ENCODE measurements around the gene POC1A.

- TF ChIP-seq POLR2A (IDR thresholded peaks at IDR 0.05; ENCODE audit: low read depth, low read length) = no peak
- no peak for TF ChIP-seq POLR2AphosphoS5 (IDR thresholded peaks at IDR 0.05; ENCODE audit: low read depth, low read length)
- no peak for TF ChIP-seq TAF1 (IDR thresholded peaks at IDR 0.05; ENCODE audit: borderline replicate concordance, low read depth, low read length)
These were observed 77.1 kb downstream of the POC1A start for GRCh38 chr3:52076896-52077780.

All from GM12892 (cell line).